ENCODE measurements around the gene TMEM126A. TPM values are rescaled to one million over a fixed set of nuclear protein-coding genes. Genes with fewer than 3 reads are reported as not detected.

TMEM126A gene
- total RNA-seq, 1 donor from 2014 or later, result 21.0 TPM

DNA sequence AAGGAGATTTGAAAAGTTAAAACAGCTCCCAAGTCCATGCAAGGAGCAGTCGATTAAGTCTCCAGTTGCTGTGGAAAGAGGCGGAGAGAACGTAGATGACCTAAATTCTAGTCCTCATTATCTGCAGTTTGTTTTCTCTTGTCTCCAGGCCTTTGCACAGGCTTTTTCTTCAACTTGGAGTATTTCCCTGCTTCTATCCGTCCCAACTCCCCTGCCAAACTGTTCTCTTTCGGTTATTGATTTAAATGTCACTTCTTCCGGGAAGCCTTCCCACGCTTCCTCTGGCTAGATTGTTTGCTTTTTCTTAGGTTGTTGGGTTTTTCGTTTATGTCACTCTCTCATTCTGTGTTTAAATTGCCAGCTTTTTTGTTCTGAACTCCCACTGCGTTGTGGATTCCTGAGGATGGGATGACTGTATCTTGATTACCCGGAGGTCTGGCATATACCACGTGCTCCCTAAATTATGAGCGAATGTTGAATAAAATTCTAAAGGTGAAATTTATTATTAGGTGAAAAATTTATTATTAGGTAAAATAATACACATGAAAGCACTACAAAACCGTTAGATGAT, 18.9 kb upstream of the TMEM126A start:
- TF ChIP-seq, protein P1, sequence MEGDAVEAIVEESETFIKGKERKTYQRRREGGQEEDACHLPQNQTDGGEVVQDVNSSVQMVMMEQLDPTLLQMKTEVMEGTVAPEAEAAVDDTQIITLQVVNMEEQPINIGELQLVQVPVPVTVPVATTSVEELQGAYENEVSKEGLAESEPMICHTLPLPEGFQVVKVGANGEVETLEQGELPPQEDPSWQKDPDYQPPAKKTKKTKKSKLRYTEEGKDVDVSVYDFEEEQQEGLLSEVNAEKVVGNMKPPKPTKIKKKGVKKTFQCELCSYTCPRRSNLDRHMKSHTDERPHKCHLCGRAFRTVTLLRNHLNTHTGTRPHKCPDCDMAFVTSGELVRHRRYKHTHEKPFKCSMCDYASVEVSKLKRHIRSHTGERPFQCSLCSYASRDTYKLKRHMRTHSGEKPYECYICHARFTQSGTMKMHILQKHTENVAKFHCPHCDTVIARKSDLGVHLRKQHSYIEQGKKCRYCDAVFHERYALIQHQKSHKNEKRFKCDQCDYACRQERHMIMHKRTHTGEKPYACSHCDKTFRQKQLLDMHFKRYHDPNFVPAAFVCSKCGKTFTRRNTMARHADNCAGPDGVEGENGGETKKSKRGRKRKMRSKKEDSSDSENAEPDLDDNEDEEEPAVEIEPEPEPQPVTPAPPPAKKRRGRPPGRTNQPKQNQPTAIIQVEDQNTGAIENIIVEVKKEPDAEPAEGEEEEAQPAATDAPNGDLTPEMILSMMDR (IDR thresholded peaks at IDR 0.05; ENCODE audit: unreplicated experiment), result no peak
- Mint-ChIP-seq H3K36me3 (peaks cover 3% of the 10 kb centered on the region), H3K27ac (peak overlapping the region; percentile 96), H3K27me3 (ENCODE audit: low read depth) (peaks cover 10% of the 10 kb centered on the region), H3K4me3 (peak overlapping the region; percentile 92), H3K9me3 (no peaks in the 10 kb centered on the region), H3K4me1 (peaks cover 26% of the 10 kb centered on the region)
- DNase-seq (ENCODE audit: low spot score in 2 of 2, unreplicated experiment in 2 of 2), result no peak

DNA sequence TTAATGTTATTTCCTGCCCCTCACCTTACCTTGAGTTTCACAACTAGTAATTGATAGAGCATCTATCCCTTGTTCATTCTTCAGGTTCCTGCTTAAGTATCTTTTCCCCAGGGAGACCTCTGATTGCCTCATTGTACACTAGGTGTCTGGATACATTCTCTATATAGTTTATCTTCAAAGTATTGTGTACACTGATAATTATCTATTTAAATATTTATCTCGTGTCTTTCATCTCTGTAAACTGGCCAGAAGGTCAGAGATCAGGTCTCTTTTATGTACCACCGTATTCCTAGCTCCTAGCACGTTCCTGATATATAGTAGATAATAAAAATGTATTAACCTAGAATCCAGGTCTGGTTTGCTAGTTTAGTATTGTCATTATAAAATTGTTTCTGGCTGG, 13.0 kb upstream of the TMEM126A start:
- H3K4me1 Mint-ChIP-seq, result peaks cover 1% of the 10 kb centered on the region
- peaks cover 17% of the 10 kb centered on the region for H3K36me3 Mint-ChIP-seq
- H3K27ac Mint-ChIP-seq, result no peak overlapping the region
- TF ChIP-seq, protein P1 (IDR thresholded peaks at IDR 0.05; ENCODE audit: unreplicated experiment), result no peak
- no peak overlapping the region for H3K4me3 Mint-ChIP-seq
- no peak for DNase-seq (ENCODE audit: low spot score in 2 of 2, unreplicated experiment in 2 of 2)
- H3K27me3 Mint-ChIP-seq (ENCODE audit: low read depth), result no peaks in the 10 kb centered on the region
- no peaks in the 10 kb centered on the region for H3K9me3 Mint-ChIP-seq

DNA sequence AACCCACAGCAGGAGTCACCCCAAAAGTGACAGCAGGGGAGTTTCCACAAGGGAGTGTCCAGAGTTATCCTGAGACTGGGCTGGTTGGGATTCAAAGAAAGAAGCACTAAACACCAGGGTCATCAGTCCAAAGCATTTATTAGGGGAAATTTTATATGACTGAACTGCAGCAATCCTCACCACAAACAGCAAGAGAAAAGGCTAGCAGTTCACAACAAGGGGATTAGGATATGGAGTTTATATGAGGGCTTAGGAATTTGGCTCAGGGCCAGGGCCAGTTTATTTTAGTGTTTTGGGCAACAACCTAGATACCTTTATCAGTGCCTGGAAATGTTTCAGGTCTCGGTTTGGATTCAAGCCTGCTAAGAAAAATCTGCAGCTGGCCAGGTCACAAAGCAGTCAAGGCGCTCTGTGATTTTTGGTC, 4.6 kb upstream of the TMEM126A start:
- Mint-ChIP-seq H3K4me1 (peaks cover 25% of the 10 kb centered on the region), H3K36me3 (peaks cover 4% of the 10 kb centered on the region), H3K27ac (peak overlapping the region; percentile 83), H3K4me3 (peak overlapping the region; percentile 20), H3K27me3 (ENCODE audit: low read depth) (peaks cover 21% of the 10 kb centered on the region), H3K9me3 (no peaks in the 10 kb centered on the region)
- TF ChIP-seq, protein P1 (IDR thresholded peaks at IDR 0.05; ENCODE audit: unreplicated experiment), result no peak
- DNase-seq (ENCODE audit: low spot score in 2 of 2, unreplicated experiment in 2 of 2), result peak; percentile 29 to 55

DNA sequence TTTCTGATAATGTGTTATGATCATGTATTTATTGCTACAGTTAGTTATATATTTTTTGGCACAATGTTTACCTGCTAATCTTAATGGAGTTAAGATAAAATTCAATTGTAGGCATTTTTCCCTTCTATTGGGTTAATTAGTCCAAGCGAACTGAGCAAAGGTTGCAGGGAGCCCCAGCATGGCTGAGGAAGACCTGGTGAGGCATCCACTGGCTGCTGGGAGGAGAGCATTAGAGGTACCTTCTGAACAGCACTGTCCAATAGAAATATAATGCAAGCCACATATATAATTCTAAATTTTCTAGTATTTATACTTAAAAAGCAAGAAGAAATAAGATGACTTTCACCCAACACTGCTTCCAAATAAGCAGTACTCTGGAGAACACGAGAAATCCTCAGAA, 689 bp upstream of the TMEM126A start:
- H3K4me3 Mint-ChIP-seq, result peak overlapping the region; percentile 94
- no peak for DNase-seq (ENCODE audit: low spot score in 2 of 2, unreplicated experiment in 2 of 2)
- no peaks in the 10 kb centered on the region for H3K9me3 Mint-ChIP-seq
- peaks cover 16% of the 10 kb centered on the region for H3K27me3 Mint-ChIP-seq (ENCODE audit: low read depth)
- H3K36me3 Mint-ChIP-seq, result peaks cover 3% of the 10 kb centered on the region
- H3K27ac Mint-ChIP-seq, result peak overlapping the region; percentile 99
- TF ChIP-seq, protein P1 (IDR thresholded peaks at IDR 0.05; ENCODE audit: unreplicated experiment), result no peak
- peaks cover 37% of the 10 kb centered on the region for H3K4me1 Mint-ChIP-seq

DNA sequence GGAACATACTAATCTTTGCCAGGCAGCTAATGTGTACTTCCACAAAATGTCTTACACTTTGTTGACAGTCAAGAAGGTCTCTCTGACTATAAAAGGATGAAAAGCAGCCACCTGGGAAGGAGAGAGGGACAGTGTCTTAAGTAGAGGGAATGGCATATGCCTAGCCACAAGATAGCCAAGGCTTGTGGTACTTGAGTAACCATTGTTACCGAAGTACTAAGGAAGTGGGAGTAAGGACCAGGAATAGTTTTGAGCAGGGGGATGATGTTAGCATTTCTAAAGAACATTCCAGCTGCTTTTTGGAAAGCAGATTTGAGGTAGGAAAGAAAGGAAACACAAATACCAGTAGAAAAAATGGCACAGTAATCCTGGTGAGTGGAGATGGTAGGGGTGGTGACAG, 3.4 kb downstream of the TMEM126A start:
- peaks cover 22% of the 10 kb centered on the region for H3K4me1 Mint-ChIP-seq
- H3K36me3 Mint-ChIP-seq, result peaks cover 7% of the 10 kb centered on the region
- no peak overlapping the region for H3K27ac Mint-ChIP-seq
- DNase-seq (ENCODE audit: low spot score in 2 of 2, unreplicated experiment in 2 of 2), result no peak
- TF ChIP-seq, protein P1 (IDR thresholded peaks at IDR 0.05; ENCODE audit: unreplicated experiment), result no peak
- H3K4me3 Mint-ChIP-seq, result no peak overlapping the region
- H3K9me3 Mint-ChIP-seq, result no peaks in the 10 kb centered on the region
- H3K27me3 Mint-ChIP-seq (ENCODE audit: low read depth), result no peaks in the 10 kb centered on the region
